Astrocyte of the cerebellum (primary cell): Measurements from ENCODE around the gene MAFG.

ENCODE experiments used
- DNase-seq: peaks from one replicate; pipeline ENCODE4 v3.0.0-alpha.2; 2011; ENCODE audit warnings: low read depth
- H3K4me3 ChIP-seq: 2 replicates; pipeline ENCODE4 v1.5.1; 2011; ENCODE audit warnings: mild to moderate bottlenecking, low read depth, low read length, moderate library complexity
- CTCF ChIP-seq: IDR thresholded peaks from 2 replicates; pipeline ENCODE4 v1.5.1; 2012; ENCODE audit warnings: low read length, low read depth, moderate library complexity, mild to moderate bottlenecking; ENCODE audit errors: missing control alignments
- in situ Hi-C: cut with HindIII; loops from 2 replicates; pipeline ENCODE4 v1.10.0; 2017; ENCODE audit warnings: low sequenced_read_pairs

Gene MAFG

GRCh38 chr17:81927653-81928543 lies at the start of gene MAFG:
MAFG (minus strand) TSS chr17:81927735; CDS start chr17:81923185, 4,550 bp downstream.
- peak; percentile 30 for TF ChIP-seq CTCF
- peak within 1 kb of the TSS; percentile 79 for H3K4me3 ChIP-seq
- in situ Hi-C loops, result no loop called here
- peak; percentile 82 for DNase-seq

- TF ChIP-seq CTCF, result no peak
- DNase-seq, result no peak
- H3K4me3 ChIP-seq, result peak overlapping the region; percentile 75
- in situ Hi-C loops, result loop anchor here (10.0 kb wide), 1 partner anchor 58 kb away; the partner anchor contains the start of genes DCXR and RAC3
Measured at GRCh38 chr17:81976332-81977210, 49.0 kb upstream of the MAFG start.

GRCh38 chr17:81973432-81973831 lies 45.9 kb upstream of the MAFG start:
- TF ChIP-seq CTCF, result no peak
- H3K4me3 ChIP-seq, result no peak overlapping the region
- in situ Hi-C loops, result loop anchor here (10.0 kb wide), 1 partner anchor 61 kb away; the partner anchor contains the start of genes DCXR and RAC3
- DNase-seq, result no peak

GRCh38 chr17:81968850-81969812 lies 41.6 kb upstream of the MAFG start:
- H3K4me3 ChIP-seq, result no peak overlapping the region
- in situ Hi-C loops, result no loop called here
- TF ChIP-seq CTCF, result no peak
- no peak for DNase-seq

- no peak for DNase-seq
- in situ Hi-C loops, result no loop called here
- no peak overlapping the region for H3K4me3 ChIP-seq
- no peak for TF ChIP-seq CTCF
Measured at GRCh38 chr17:81968396-81968745, 40.8 kb upstream of the MAFG start.
